HCT116 (cell line): ENCODE measurements around the gene CLIC6. TPM values are rescaled to one million over a fixed set of nuclear protein-coding genes. Genes with fewer than 3 reads are reported as not detected.

Experiments used
- ATAC-seq: fragments of 200-7000 bp; cut with Tn5 transposase; 2 replicates; pipeline ENCODE4 v1.9.1; 2020; ENCODE audit warnings: mild to moderate bottlenecking, moderate library complexity
- BruUV-seq: library from RNA; stranded (reverse); fragments of 400-500 nt; replicated peaks from 2 replicates; lab custom pipeline; 2021; lab: Mats Ljungman, UMichigan
- CTCF ChIA-PET: fragments of 300-600 bp; sonication (Branson Sonifier 250); formaldehyde crosslinking; loops from one replicate; lab custom pipeline; 2021; ENCODE audit warnings: antibody characterized with exemption; lab: Charles Lee
- POLR2A ChIA-PET: fragments of 300-600, 350-600 bp; sonication (Branson Sonifier 250); formaldehyde crosslinking; loops from one replicate; lab custom pipeline; 2021; ENCODE audit warnings: antibody characterized with exemption; lab: Charles Lee
- RAD21 ChIA-PET, 2 experiments: fragments of 300-600 bp; sonication (Branson Sonifier 250); formaldehyde crosslinking; loops; one replicate each; lab custom pipeline; 2023; ENCODE audit warnings: low total read pairs in 2 of 2; ENCODE audit not compliant: uncharacterized antibody in 2 of 2, unreplicated experiment in 2 of 2, low non-redundant PET in 1 of 2; lab: Charles Lee
- DNase-seq: peaks from one replicate; pipeline ENCODE4 v3.0.0-alpha.2; 2010; ENCODE audit warnings: low read depth, low spot score
- H2AFZ ChIP-seq: fragments of 200-600 bp; shearing (Covaris generic), sonication (generic); 2 replicates; pipeline ENCODE4 v1.6.1; 2017; ENCODE audit warnings: low read depth, mixed run types, mixed read lengths, antibody characterized with exemption, low read length; ENCODE audit not compliant: poor library complexity, severe bottlenecking
- H3K27ac ChIP-seq: 2 replicates; pipeline ENCODE4 v1.5.1; 2012; ENCODE audit warnings: low read depth, low read length
- H3K27me3 ChIP-seq: fragments of 200-600 bp; sonication (generic); 2 replicates; pipeline ENCODE4 v1.6.1; 2016; ENCODE audit warnings: mixed run types, low read length, mixed read lengths; ENCODE audit not compliant: insufficient read depth
- H3K36me3 ChIP-seq, 2 experiments: fragments of 200-500 bp in 1 of 2; fragments of 200-600 bp in 1 of 2; sonication (Bioruptor generic) in 1 of 2; sonication (generic) in 1 of 2; 2 replicates each; pipeline versions ENCODE4 v1.5.1 to v1.6.1; 2014 to 2016; ENCODE audit warnings: low read length in 2 of 2, inconsistent platforms in 1 of 2, mixed read lengths in 1 of 2, mixed run types in 1 of 2; ENCODE audit not compliant: insufficient read depth in 2 of 2, control insufficient read depth in 1 of 2
- H3K4me1 ChIP-seq, 2 experiments: fragments of 200-600 bp in 1 of 2; sonication (generic) in 1 of 2; 2 replicates each; pipeline versions ENCODE4 v1.5.1 to v1.6.1; 2012 to 2017; ENCODE audit warnings: low read length in 2 of 2, inconsistent platforms in 1 of 2, mild to moderate bottlenecking in 1 of 2, mixed read lengths in 1 of 2, mixed run types in 1 of 2, moderate library complexity in 1 of 2; ENCODE audit not compliant: insufficient read depth in 2 of 2, control insufficient read depth in 1 of 2
- H3K4me2 ChIP-seq: fragments of 200-600 bp; sonication (generic); 2 replicates; pipeline ENCODE4 v1.6.1; 2017; ENCODE audit warnings: mixed run types, low read length, mixed read lengths
- H3K4me3 ChIP-seq, 2 experiments: fragments of 200-600 bp in 1 of 2; sonication (generic) in 1 of 2; replicated peaks in 1 of 2; 2 replicates each; pipeline ENCODE4 v1.5.1; 2011 to 2016; ENCODE audit warnings: low read length in 2 of 2, control low read depth in 1 of 2, low read depth in 1 of 2, mild to moderate bottlenecking in 1 of 2, mixed read lengths in 1 of 2, mixed run types in 1 of 2
- H3K79me2 ChIP-seq: fragments of 200-600 bp; sonication (generic); 2 replicates; pipeline ENCODE4 v1.6.1; 2017; ENCODE audit warnings: mild to moderate bottlenecking, mixed run types, low read length, moderate library complexity, mixed read lengths; ENCODE audit not compliant: insufficient read depth
- H3K9ac ChIP-seq: fragments of 200-600 bp; sonication (generic); 2 replicates; pipeline ENCODE4 v1.6.1; 2016; ENCODE audit warnings: low read length, mixed read lengths
- H3K9me2 ChIP-seq: fragments of 200-600 bp; sonication (generic), shearing (Covaris generic); 2 replicates; pipeline ENCODE4 v1.6.1; 2017; ENCODE audit warnings: mixed run types, mild to moderate bottlenecking, moderate library complexity; ENCODE audit not compliant: insufficient read depth
- H3K9me3 ChIP-seq, 2 experiments: fragments of 200-500 bp in 1 of 2; fragments of 200-600 bp in 1 of 2; sonication (Bioruptor generic) in 1 of 2; sonication (generic) in 1 of 2; 2 replicates each; pipeline ENCODE4 v1.6.1; 2014 to 2017; ENCODE audit warnings: low read length in 2 of 2, mixed read lengths in 2 of 2, inconsistent platforms in 1 of 2, low read depth in 1 of 2, mild to moderate bottlenecking in 1 of 2, mixed run types in 1 of 2, moderate library complexity in 1 of 2; ENCODE audit not compliant: control insufficient read depth in 1 of 2, insufficient read depth in 1 of 2
- H4K20me1 ChIP-seq: fragments of 200-600 bp; sonication (generic), shearing (Covaris generic); 2 replicates; pipeline ENCODE4 v1.6.1; 2017; ENCODE audit warnings: mixed run types, mild to moderate bottlenecking, moderate library complexity; ENCODE audit not compliant: insufficient read depth
- CBX3 ChIP-seq: IDR thresholded peaks from 2 replicates; pipeline ENCODE4 v1.6.1; 2012; ENCODE audit warnings: low read depth
- CEBPB ChIP-seq: IDR thresholded peaks from 2 replicates; pipeline ENCODE4 v1.6.1; 2012; ENCODE audit warnings: low read depth
- CTCF ChIP-seq, 3 experiments: fragments of 200-600 bp in 1 of 3; sonication (generic) in 1 of 3; IDR thresholded peaks in 2 of 3; conservative IDR thresholded peaks in 1 of 3; 2 replicates each; pipeline ENCODE4 v1.5.1; 2012 to 2017; ENCODE audit warnings: low read depth in 2 of 3, low read length in 2 of 3, antibody characterized with exemption in 1 of 3, borderline replicate concordance in 1 of 3, control low read depth in 1 of 3, mild to moderate bottlenecking in 1 of 3, mixed read lengths in 1 of 3, mixed run types in 1 of 3, moderate library complexity in 1 of 3; ENCODE audit not compliant: insufficient read depth in 1 of 3
- EGR1 ChIP-seq: IDR thresholded peaks from 2 replicates; pipeline ENCODE4 v1.6.1; 2012; ENCODE audit warnings: low read depth
- ELF1 ChIP-seq: IDR thresholded peaks from 2 replicates; pipeline ENCODE4 v1.6.1; 2012; ENCODE audit warnings: low read depth, borderline replicate concordance
- FOSL1 ChIP-seq: IDR thresholded peaks from 2 replicates; pipeline ENCODE4 v1.6.1; 2012; ENCODE audit warnings: low read depth
- POLR2A ChIP-seq: IDR thresholded peaks from 2 replicates; pipeline ENCODE4 v1.7.0; 2011; ENCODE audit warnings: borderline replicate concordance; ENCODE audit not compliant: insufficient read depth, insufficient read length; ENCODE audit errors: extremely low read depth
- POLR2AphosphoS5 ChIP-seq: IDR thresholded peaks from 2 replicates; pipeline ENCODE4 v1.6.1; 2011; ENCODE audit warnings: mild to moderate bottlenecking, low read depth, low read length, moderate library complexity
- REST ChIP-seq: IDR thresholded peaks from 2 replicates; pipeline ENCODE4 v1.6.1; 2012; ENCODE audit warnings: low read depth
- SIN3A ChIP-seq: IDR thresholded peaks from 2 replicates; pipeline ENCODE4 v1.6.1; 2012; ENCODE audit warnings: low read depth
- SP1 ChIP-seq: IDR thresholded peaks from 2 replicates; pipeline ENCODE4 v1.6.1; 2012; ENCODE audit warnings: low read depth
- YY1 ChIP-seq: IDR thresholded peaks from 2 replicates; pipeline ENCODE4 v1.6.1; 2011; ENCODE audit warnings: low read length, low read depth, moderate library complexity, mild to moderate bottlenecking; ENCODE audit not compliant: insufficient replicate concordance; ENCODE audit errors: extremely low read depth
- ZBTB33 ChIP-seq: IDR thresholded peaks from 2 replicates; pipeline ENCODE4 v1.6.1; 2011; ENCODE audit warnings: mild to moderate bottlenecking, low read length, moderate library complexity; ENCODE audit not compliant: insufficient replicate concordance; ENCODE audit errors: extremely low read depth
- ZFX ChIP-seq: fragments of 450-650 bp; IDR thresholded peaks from 2 replicates; pipeline ENCODE4 v1.6.1; 2017
- ZNF274 ChIP-seq: fragments of 200-500 bp; sonication (Bioruptor generic); IDR thresholded peaks from 2 replicates; pipeline ENCODE4 v1.6.1; 2014; ENCODE audit warnings: mild to moderate bottlenecking, low read depth, low read length, inconsistent platforms
- intact Hi-C: fragments of 100-400 bp; cut with micrococcal nuclease; formaldehyde crosslinking; loops from 2 replicates; pipeline ENCODE4 v1.10.0; 2022
- total RNA-seq: library from RNA; stranded (reverse); gene quantifications from one replicate; pipeline ENCODE4 v1.2.1, GENCODE V29; 2021; ENCODE audit not compliant: unreplicated experiment

Gene CLIC6
- total RNA-seq, 1 experiment from 2014 or later: 0.05 TPM

GRCh38 chr21:34687065-34687464 is 18.3 kb downstream of the CLIC6 start:
- no peaks in the 10 kb centered on the region for H3K79me2 ChIP-seq
- no TSS peak for BruUV-seq

GRCh38 chr21:34687745-34688144 is 19.0 kb downstream of the CLIC6 start:
- intact Hi-C loops: loop anchor here (1.0 kb wide), 1 partner anchor 1253 kb away; no protein-coding TSS in a partner anchor
- H3K27ac ChIP-seq: no peak overlapping the region
- no peaks in the 10 kb centered on the region for H4K20me1 ChIP-seq
- ChIA-PET RAD21 (no interaction called here), POLR2A (no interaction called here), CTCF (interaction anchor here (1.0 to 1.9 kb wide), 5 partner anchors 14 to 1245 kb away, joined by 3 to 6 read pairs (median 4); no protein-coding TSS in a partner anchor)
- H3K36me3 ChIP-seq: no peaks in the 10 kb centered on the region
- no peak for DNase-seq
- no peak for ATAC-seq
- peaks cover 10 to 12% of the 10 kb centered on the region in 2 experiments for H3K4me1 ChIP-seq
- no peak overlapping the region for H2AFZ ChIP-seq
- H3K9ac ChIP-seq: no peak overlapping the region
- peak overlapping the region; percentile 47; the same call in 1 of the 2 replicates for H3K4me2 ChIP-seq
- BruUV-seq: no TSS peak
- H3K27me3 ChIP-seq: peaks cover 3% of the 10 kb centered on the region; the same call in 1 of the 2 replicates
- no peaks in the 10 kb centered on the region for H3K79me2 ChIP-seq
- H3K9me2 ChIP-seq: no peaks in the 10 kb centered on the region
- H3K4me3 ChIP-seq: no peak overlapping the region
- H3K9me3 ChIP-seq: no peaks in the 10 kb centered on the region
- TF ChIP-seq SIN3A (no peak), REST (no peak), POLR2AphosphoS5 (no peak), ZBTB33 (no peak), POLR2A (no peak), CTCF (IDR thresholded peaks at IDR 0.05 in 2 of 3, conservative IDR thresholded peaks at IDR 0.05 in 1 of 3; ENCODE audit: borderline replicate concordance in 1 of 3, insufficient read depth in 1 of 3, low read depth in 2 of 3, low read length in 2 of 3) (no peak), CBX3 (no peak), ZFX (no peak), ZNF274 (no peak)

More at GRCh38 chr21:34687065-34687464, 18.3 kb downstream of the CLIC6 start:
- no peak overlapping the region for H2AFZ ChIP-seq
- intact Hi-C loops: no loop called here
- no peak for ATAC-seq
- TF ChIP-seq FOSL1: no peak
- TF ChIP-seq SP1: no peak
- no peak for TF ChIP-seq CEBPB
- TF ChIP-seq SIN3A: no peak
- TF ChIP-seq YY1: no peak
- no peak for TF ChIP-seq EGR1
- no peak for TF ChIP-seq POLR2AphosphoS5
- no peak for TF ChIP-seq ELF1
- H3K9ac ChIP-seq: no peak overlapping the region
- H3K9me3 ChIP-seq: no peaks in the 10 kb centered on the region
- H3K4me2 ChIP-seq: no peak overlapping the region
- peaks cover 1% of the 10 kb centered on the region; the same call in 1 of the 2 replicates for H3K27me3 ChIP-seq
- H3K27ac ChIP-seq: no peak overlapping the region
- ChIA-PET CTCF (interaction anchor here (1.0 to 1.9 kb wide), 4 partner anchors 13 to 1246 kb away, joined by 3 to 6 read pairs (median 5); no protein-coding TSS in a partner anchor), RAD21 (no interaction called here), POLR2A (no interaction called here)
- H3K4me3 ChIP-seq: no peak overlapping the region
- no peaks in the 10 kb centered on the region for H3K36me3 ChIP-seq
- no peak for DNase-seq
- no peaks in the 10 kb centered on the region for H3K9me2 ChIP-seq
- H3K4me1 ChIP-seq: peaks cover 10 to 12% of the 10 kb centered on the region in 2 experiments
- H4K20me1 ChIP-seq: no peaks in the 10 kb centered on the region
